GM12874 (cell line): ENCODE results near the gene LMF2.

Experiments
- TF ChIP-seq, protein P1 (sequence below): IDR thresholded peaks from 2 replicates; pipeline ENCODE4 v1.5.1; 2011; ENCODE audit warnings: low read depth, mild to moderate bottlenecking, control low read depth, low read length, moderate library complexity; ENCODE audit not compliant: insufficient read depth

Gene LMF2

GRCh38 chr22:50500452-50500851 is 7.0 kb downstream of the LMF2 start:
- TF ChIP-seq, protein P1, sequence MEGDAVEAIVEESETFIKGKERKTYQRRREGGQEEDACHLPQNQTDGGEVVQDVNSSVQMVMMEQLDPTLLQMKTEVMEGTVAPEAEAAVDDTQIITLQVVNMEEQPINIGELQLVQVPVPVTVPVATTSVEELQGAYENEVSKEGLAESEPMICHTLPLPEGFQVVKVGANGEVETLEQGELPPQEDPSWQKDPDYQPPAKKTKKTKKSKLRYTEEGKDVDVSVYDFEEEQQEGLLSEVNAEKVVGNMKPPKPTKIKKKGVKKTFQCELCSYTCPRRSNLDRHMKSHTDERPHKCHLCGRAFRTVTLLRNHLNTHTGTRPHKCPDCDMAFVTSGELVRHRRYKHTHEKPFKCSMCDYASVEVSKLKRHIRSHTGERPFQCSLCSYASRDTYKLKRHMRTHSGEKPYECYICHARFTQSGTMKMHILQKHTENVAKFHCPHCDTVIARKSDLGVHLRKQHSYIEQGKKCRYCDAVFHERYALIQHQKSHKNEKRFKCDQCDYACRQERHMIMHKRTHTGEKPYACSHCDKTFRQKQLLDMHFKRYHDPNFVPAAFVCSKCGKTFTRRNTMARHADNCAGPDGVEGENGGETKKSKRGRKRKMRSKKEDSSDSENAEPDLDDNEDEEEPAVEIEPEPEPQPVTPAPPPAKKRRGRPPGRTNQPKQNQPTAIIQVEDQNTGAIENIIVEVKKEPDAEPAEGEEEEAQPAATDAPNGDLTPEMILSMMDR = no peak

- TF ChIP-seq, protein P1 = peak; percentile 69
Measured at GRCh38 chr22:50498322-50498890, 9.1 kb downstream of the LMF2 start.

GRCh38 chr22:50497093-50497492 is 10.4 kb downstream of the LMF2 start:
- TF ChIP-seq, protein P1 = no peak

DNA sequence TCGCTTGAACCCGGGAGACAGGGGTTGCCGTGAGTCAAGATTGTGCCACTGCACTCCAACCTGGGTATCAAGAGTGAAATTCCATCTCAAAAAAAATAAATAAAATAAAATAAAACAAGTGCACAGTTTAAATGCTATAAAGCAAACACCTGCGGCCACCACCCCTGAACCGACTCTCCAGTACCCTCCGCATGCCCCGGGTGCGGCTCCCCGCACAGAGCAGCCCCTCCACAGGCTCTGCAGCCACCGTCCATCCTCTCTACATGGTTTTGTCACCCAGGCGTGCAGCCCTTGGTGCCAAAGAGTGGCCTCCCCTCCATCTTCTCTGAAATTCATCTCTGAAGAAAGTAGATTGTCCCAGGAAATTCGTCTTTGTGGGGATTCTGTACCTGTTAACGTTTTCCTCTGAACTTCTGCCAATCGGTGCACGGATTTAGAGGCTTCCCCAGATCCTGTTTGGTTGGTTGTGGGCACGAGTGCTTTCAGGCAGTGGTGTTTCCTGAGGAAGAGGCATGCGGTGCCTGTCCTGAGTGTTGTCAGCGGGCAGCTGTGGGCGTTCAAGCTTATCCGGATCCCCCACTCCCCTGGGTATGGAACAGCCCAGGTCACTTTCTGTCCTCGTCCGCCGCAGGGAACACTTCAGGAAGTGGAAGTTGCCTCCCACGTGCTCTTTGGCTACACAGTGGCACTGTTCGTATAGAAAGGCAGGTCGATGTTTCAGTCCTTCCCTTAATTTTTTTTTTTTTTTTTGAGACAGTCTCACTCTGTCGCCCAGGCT is 16.8 kb downstream of the LMF2 start:
- TF ChIP-seq, protein P1 = no peak

DNA sequence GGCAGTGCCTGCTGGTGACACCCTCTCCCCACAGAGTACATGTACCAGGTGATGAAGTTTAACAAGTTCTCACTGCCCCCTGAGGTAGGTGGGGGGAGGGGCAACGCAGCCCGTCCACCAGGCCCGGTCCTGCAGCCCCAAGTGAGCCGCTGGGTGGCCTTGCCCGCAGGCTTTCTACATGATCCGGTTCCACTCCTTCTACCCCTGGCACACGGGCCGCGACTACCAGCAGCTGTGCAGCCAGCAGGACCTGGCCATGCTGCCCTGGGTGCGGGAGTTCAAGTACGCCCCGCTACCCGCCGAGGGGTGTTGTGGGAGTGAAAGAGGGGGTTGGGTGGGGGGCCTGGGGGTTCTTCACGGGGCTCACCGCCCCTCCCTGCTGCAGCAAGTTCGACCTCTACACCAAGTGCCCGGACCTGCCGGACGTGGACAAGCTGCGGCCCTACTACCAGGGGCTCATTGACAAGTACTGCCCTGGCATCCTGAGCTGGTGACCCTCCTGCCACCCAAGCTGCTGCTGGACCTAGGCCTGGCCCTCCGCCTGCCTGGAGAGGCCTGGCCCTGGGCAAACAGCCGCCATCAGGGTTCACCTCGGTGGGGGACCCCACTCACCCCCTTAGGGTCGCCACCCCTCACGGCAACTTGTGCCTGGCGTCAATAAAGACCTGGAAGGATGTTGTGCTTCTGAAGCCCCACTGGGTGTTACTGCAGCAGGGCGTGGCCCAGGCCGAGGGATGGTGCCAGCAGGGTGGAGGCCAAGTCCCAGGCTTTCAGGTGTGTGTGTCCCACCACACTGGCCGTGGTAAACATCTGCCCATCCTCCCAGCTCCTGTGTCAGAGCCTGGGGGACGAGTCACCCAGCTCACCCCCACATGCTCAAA is 17.9 kb downstream of the LMF2 start:
- TF ChIP-seq, protein P1 = no peak

DNA sequence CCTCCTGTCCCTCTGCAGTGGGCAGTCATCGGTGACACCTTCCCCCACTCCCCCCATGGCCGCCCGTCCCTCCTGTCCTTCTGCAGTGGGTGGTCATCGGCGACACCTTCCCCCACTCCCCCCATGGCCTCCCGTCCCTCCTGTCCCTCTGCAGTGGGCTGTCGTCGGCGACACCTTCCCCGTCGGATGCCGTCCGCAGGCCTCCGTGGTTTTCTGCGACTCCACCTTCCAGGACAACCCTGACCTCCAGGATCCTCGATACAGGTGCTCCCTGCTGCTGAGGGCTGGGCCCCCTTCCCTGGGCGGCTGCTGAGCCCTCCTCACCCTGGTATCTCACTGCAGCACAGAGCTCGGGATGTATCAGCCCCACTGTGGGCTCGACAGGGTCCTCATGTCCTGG is 18.6 kb downstream of the LMF2 start:
- TF ChIP-seq, protein P1 = no peak
